Measurements from ENCODE around the gene HELZ.

The HELZ gene

DNA sequence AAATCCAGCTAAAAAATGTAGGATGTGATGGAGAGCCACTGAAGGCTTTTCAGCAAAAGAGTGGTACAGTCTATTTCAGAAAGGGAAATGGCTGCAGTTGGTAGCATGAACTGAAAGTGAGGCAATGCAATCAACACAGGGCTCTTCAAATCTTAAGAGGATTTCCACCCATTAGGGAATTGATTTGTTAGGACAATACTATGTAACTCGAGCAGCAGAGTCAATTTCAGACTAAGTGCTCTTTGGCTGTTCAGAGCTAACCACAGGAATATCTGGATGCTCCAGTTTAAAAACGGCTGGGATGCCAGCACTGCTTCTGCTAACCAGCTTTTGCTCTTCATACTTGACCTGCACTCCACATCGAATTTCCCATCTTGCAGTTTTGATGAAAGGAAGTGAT, 176.0 kb downstream of the HELZ start:
- DNase-seq = no peak

DNA sequence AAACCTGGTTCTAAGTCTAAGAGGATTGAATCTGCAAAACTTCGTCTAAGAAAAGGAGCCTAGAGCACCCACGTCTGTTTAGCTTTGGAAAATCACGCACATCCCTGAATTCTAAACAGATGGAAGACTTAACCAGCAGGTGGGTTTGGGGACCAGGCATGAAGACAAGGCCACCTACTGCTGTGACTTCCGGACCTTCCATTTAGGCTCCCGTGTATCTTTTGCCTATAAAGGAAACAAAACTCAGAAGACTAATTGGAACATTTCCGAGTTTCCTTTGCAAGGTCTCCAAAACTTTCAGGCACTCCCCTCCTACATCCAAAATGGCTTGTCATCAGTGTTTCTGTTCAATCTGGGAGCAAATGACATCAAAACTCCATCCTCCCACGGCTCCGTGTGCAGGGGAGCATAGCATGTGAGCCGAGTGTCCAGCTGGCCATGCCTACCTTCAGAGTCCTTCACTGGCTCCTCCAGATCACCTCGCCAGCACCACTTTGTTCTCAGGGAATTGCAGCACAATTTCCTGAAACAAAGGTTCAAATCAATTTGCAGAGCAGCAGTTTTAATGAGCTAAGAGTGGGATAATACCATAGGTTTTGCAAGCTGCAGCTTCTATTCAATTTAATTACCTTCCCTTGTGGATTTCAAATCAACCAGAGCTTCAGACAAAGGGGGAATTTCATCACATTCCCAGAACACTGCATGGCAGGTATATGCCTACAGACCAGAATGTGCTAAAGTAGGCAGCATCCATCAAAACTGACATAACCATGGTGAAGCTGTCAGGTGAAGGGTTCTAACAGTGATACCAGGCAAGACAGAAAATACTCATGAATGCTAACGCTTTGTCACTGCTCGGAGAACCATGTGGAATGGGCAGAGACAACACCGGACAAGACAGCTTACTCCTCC, 177.2 kb downstream of the HELZ start:
- DNase-seq = no peak

DNA sequence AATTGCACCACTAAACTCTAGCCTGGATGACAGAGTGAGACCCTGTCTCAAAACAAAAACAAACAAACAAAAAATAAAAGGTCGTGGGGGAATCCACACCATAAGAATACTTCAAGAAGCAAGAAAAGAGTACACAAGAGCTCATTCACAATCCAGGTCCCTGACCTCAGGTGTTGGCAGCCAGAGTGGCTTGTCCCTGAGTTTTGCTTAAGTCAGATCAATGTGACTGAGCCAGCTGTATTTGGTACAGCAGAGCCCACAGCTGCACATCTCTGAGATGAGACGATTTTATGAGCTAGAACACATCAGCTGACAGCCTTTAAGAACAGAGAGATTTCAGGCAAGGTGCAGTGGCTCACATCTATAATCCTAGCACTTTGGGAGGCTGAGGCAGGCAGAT, 178.3 kb downstream of the HELZ start:
- no peak for DNase-seq

DNA sequence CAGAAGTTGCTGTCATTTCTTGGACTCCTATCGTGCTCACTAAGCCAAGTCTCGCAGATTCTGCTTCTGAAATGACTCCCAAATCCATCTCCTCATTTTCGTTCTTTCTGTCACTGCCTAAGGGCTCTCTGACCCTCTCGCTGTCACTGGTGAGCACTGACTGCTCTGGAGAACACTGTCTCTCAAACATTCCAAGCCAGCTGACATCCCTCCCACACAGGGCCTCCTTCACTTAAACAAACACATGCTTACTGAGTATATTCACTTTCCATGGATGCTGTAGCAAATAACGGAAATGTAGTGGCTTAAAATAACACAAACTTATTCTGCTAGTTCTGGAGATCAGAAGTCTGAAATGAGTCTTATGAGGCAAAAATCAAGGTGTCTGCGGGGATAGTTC, 181.9 kb downstream of the HELZ start:
- no peak for DNase-seq

DNA sequence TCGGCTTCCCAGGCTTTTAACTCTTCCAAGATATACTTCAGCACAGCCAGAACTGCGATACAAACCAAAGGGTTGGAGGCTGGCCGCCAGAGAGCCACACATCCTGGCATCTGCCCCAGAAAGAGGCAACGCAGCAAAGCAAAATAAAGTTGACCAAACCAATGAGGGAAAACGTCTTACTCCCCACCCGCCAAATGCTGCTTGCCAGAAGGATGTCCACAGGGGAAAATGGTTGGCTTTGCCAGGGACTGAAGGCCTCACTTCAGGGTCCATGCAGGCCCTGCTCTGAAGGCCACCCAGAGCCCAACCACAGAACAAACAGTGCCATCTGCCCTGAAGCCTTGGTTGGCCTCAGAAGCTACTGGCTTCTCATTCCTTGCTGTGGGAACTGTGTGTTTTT, 185.6 kb downstream of the HELZ start:
- no peak for DNase-seq

DNA sequence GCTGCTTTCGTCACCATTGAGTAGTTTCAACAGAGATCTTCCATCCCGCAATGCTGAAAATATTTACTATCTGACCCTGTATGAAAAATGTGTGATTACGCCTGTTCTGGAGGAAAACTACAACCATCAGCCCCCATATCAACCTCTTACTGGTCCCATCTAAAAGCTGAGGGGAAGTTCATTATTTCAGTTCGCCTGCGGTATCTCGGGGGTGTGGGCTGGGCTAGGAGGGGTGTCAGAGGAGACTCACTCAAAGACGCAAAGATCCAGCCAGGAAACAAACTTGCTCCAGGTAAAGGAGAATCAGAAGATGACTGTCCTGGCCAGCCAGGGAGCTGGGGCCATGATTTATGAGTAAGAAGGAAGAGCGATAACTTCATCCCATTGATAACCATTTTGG, 187.0 kb downstream of the HELZ start:
- no peak for DNase-seq

DNA sequence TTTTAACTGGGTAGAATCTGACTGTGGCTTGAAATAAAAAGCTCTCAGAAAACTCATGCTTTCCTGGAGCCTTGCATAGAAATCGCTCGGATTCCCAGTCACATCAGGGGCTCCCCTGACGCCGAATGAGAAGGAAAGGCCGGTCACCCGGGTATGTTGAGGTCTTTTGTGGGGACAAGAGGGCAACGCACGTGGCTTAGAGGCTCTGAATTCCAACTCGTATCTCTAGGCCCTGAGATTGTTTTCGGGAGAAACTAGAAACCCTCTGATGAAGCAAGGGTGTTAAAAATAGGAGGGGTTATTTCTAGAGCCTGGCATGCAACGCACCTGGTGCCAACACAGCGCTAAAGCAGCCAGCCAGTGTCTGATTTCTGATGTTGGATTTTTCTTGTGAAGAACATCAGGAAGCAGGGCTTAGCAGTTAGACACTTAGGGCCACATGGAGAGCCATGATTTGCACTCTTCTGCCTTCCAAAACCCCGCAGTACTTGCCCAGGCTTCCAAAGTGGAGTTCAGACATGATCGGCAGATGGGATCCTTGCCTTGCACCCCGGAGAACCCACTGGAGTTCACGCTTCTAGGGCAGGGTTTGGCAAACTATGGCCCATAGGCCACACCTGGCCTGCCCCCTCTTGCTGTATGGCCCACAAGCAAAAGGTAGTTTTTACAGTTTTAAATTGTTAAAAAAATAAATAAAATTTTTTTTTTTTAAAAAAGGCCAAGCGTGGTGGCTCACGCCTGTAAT, 188.1 kb downstream of the HELZ start:
- DNase-seq = no peak

DNA sequence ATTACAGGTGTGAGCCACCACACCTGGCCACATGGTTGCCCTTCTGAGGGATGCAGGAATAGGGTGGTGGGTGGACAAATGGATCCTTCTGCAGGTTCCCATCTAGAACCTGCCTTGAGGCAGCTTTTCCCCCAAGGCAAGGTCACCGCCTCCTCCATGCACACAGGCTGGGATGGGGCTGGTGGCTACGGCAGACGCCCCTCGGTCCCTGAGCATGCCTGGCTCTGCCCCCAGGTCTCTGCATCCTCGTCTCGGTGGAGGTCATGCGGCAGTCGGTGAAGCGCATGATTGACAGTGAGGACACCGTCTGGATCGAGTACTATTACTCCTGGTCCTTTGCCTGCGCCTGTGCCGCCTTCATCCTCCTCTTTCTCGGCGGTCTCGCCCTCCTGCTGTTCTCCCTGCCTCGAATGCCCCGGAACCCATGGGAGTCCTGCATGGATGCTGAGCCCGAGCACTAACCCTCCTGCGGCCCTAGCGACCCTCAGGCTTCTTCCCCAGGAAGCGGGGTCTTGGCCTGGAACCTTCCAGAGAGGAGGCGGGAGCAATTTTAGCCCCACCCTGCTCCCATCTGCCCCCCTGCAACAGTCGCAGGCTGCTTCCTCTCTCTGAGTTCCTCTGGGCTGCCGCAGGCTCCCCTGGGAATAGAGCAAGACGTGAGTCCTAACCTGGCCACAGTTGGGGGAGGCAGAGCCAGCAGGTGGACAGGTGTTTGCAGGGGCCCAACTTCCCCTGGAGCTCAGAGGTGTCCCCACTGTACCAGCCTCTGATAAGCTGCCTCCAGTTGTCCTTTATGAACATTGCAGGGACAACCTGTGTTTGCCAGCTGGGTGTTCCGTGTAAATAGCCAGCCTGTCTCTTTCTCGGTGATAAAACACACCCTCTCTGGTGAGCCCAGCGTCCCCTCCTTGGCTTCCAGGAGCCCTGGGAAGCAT, 188.9 kb downstream of the HELZ start:
- DNase-seq = no peak

DNA sequence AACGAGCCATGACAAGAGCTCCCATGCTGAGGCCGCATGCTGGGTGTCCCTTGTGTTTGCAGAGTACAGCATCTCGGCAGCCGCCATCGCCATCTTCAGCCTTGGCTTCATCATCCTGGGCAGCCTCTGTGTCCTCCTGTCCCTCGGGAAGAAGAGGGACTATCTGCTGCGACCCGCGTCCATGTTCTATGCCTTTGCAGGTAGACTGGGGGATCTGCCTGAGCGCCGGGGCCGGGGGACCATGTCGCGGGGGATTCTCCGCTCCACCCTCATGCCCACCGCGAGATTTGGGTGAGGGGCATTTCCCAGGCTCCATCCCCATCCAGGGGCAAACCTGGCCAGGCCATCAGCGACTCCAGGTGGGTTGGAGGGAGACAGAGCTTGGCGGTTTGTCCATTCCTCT, 190.0 kb downstream of the HELZ start:
- DNase-seq = no peak

DNA sequence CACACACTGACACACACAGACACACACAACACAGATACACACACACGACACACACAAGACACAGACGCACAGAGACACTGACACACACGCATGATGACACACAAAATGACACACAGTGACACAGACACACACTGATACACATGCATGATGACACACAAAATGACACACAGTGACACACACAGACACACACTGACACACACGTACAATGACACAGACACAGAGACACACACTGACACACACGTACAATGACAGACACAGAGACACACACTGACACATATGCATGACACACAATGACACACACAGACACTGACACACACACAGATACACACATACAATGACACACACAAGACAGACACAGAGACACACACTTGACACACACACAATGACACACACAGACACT, 190.4 kb downstream of the HELZ start:
- no peak for DNase-seq

DNA sequence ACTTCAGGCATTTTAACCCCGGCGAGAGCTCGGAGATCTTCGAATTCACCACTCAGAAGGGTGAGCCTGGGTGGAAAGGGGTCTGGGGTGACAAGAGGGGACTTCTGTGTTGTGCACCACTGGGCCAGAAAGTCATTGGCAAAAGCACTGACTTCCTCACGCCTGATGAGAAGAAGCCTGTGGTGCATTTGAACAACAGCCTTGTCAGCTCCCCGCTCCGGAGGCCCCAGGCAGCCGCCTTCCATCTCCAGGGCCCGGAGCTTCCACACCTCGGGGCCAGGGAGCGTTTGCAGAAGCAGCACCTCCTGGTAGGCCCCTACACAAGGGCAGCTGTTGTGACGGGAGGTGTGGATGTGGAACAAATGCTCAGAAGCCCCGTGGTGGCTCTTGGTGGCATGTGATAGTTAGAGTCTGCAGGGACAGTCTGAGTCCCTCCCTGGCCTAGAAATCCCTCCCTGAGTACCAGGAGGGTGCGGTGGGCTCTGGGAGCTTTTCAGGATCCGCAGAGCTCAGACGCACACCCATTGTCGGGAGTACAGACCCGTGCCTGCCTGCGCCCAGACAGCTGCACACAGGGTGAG, 190.9 kb downstream of the HELZ start:
- no peak for DNase-seq

DNA sequence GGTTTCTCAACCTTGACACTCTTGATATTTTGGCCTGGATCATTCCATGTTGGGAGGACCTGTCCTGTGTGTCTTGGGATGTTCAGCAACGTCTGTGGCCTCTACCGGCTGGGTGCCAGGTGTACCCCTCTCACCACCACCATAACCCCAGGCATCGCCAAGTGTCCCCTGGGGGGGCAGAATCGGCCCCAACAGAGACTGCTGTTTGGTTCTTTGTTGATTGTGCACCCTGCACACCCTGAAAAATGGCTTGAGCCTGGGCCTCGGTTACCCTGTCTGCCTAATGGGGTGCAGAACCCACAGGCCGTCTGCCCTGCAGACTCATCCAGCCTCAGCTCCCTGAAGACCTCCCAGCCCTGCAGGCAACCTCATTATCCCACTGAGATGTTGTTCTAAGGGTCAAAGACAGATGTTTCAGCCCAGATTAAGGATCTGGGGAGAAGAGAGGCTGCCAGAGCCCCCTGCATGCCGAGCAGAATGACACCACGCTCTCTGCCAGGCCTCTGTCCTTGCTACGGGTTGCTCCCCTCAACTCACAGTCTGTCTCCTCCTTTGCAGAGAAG, 191.5 kb downstream of the HELZ start:
- DNase-seq = no peak

DNA sequence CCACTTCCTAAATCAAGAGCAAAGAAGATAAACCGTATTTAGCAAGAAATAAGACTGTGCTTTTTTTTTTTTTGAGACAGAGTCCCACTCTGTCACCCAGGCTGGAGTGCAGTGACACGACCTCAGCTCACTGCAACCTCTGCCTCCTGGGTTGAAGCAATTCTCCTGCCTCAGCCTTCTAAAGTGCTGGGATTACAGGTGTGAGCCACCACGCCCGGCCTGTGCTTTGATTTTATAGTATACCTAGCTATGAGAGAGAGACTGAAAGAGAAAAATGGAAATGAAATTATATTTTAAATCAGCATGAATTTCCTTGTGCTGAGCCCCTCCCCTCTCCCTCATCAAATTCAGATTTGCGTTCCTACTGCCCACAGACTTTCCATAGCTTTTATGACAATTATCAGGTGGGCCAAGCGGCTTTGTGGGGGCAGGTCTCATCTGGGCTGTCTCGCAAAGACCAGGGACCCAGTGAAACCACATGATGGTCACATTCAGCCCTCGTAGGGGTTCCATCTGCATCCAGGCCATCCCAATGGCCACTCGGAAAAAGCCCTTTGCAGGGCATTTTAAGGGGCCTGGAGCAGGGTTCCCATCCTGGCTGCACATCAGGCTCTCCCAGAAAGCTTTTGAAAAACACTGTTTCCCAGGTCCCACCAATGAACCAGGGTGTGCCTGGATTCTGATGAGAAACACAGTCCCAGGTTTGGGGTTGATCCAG, 192.1 kb downstream of the HELZ start:
- no peak for DNase-seq

DNA sequence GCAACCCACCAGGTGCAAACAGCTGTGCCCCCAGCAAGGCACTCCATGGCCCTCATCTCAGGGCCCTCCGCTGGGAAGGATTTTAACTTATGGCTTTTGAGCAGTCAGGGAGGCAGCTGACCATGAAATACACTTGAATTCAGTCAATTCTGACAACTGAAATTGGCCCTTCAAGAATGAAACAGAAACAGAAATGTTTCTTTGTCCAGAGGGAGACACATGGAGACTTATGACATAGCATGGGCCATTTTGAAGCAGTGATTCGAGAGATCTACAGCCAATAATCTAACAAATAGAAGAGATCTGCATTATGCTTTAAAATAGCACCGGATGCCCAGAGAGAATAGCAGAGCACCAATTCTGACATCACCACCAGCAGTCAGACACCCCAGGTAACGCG, 193.2 kb downstream of the HELZ start:
- DNase-seq = no peak

DNA sequence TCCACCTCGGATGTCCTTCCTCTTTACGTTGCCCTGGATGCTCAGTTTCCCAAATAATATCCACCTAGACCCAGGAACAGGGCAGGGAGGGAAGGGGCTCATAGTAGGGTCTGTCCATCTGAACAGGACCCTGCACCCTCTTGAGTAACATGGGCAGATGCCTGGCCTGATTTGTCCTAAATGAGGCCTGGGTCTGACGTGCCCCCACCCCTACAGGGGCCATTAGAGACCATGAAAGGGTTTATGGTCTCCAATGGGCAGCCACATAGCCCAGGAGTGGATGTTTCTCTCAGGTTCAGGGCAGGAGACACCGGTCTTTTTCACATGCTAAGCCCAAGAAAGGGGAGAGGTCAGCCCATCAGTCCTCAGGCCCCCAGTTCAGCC, 193.8 kb downstream of the HELZ start:
- no peak for DNase-seq

DNA sequence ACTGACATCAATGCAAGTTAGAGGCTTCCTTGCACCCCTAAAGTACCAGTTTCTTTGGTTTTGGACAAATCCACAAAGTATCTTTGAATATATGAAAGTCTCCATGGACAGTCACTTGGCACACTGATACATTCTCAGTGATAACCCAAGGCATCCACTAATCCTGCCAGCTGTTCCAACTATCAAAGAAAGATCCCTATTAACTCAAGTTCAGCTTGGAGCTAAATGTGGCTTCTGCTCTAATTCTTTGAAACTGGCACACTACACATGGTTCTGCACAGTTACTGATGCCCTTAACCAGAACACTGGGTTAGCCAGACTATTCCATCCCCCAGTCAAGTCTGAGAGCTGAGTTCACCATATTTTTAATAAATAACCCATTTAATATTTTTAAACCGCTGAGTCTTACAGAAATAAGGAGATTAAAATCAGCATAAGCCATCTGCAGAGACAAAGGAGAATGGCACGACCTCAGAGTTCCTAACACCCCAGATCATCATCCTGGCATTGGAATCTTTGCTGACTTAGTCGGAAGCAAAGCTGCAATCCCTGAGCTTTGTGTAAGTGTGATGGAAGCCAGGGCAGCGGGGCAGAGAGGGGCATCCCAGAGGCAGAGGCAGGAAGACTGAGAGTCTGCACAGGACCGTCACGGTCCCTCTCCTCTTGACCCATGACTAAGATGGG, 194.4 kb downstream of the HELZ start:
- no peak for DNase-seq

DNA sequence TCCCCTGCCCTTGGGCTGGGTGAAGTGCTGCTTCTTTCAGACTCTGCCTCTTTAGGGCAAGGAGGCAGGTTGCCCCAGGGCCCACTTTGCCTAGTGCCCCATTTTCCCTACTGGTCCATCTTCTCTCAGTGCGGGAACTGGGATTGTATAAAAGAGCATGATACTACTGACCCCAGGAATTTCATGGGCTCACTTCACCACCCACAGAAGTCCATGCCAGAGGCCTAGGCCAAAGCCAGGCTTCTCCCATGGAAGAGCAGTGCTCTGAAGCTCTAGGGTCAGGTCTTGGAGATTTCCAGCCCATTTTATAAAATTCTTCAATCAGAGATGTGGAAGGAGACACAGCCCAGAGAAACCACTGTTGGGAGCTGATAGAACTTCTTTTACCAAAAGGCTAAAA, 194.9 kb downstream of the HELZ start:
- DNase-seq = no peak

DNA sequence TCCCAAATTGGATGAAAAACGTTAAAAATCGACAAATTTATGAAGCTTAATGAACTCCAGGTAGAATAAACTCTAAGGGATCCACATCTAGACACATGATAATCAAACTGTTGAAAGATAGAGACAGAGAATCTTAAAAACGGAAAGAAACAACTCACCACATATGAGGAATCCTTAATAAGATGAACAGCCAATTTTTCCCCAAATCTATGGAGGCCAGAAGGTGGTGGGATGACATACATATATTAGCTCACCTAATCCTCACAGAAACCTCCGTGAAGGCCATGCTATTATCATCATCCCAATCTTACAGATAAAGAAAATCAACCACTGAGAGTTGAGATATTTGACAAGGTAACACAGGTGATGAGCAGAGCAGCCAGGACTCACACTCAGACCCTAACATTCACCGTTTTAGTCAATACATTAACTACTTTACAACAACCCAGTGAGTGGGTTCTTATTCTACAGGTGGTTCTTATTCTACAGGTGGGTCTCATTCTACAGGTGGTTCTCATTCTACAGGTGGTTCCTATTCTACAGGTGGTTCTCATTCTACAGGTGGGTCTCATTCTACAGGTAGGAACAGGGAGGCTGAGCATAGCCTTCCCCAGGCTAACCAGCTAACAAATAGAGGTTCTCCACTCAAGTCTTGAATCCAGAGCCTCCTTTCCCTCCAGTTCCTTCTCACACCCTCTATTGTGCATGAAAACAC, 195.8 kb downstream of the HELZ start:
- DNase-seq = no peak

DNA sequence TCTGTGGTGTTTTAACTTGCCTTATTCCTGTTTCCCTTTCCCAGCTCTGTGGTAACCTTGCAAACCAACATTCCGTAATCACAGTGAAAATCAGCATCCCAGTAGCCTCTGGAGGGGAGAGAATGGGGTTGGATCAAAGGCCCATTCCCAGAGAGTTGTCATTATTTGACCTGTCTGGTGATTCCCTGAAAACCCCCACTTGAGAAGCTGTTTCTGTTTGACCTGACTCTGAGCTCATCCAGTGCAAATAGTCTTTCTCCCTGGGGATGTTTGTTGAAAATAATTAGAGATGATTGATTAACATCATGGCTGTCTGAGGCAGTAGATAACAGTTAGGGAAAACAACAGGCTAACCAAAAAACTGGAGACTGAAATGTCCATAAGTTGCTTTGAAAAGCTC, 197.6 kb downstream of the HELZ start:
- DNase-seq = no peak

DNA sequence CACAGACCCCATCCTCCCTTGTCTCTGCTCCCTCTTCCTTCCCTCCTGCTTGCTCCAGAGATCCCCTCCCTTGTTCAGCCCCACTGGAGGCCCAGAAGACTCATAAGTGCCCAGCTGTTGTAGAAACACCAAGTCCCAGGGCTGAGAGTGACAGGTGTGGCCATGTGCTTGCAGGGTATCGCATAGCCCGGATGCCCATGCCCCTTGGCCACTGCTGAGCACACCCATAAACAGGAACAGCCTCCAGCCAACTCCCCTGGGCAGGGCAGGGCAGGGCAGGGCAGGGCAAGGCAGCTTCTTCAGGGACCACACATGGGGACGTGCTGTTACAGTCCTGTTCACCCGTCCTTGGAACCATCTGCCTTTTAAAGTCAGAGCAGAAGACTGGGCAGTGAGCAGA, 198.6 kb downstream of the HELZ start:
- no peak for DNase-seq

DNA sequence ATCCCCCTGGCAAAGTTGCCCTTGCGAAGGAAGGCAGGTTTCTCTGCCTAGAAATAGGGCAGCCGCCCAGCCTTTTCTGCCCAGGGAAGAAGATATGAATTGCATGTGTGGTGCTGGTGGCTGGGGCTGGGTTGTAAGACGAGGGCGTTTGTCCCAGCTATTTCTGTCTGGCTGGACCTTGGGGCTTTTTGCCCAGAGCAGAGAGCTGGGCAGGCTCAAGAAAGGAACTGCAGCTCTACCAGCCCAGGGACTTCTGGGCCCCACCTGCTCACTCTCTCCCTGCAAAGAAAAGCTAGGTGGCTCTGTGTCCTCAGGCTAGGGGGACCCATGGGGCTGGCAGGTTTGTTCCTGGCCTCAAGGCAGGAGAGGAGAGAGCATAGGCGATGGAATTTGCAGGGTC, 200.1 kb downstream of the HELZ start:
- DNase-seq = no peak

Data from NCI-H1930 (cell line).